Osteocyte (in vitro differentiated cells): ENCODE data around the gene CEP162. TPM values are rescaled to one million over a fixed set of nuclear protein-coding genes. Genes with fewer than 3 reads are reported as not detected.
"Not testable (repeated sequence)": the region's sequence is repeated elsewhere in the genome, so short reads cannot be mapped to it uniquely, and the experiment has no call there.

Experiments used
- DNase-seq: peaks from one replicate; pipeline ENCODE4 v3.0.0; 2021; ENCODE audit warnings: mixed read lengths; ENCODE audit not compliant: unreplicated experiment; ENCODE audit errors: extremely low spot score
- H3K27ac Mint-ChIP-seq: one replicate; pipeline ENCODE4 v1.8.0; 2021; ENCODE audit warnings: mild to moderate bottlenecking, mixed read lengths; ENCODE audit not compliant: unreplicated experiment
- H3K27me3 Mint-ChIP-seq: one replicate; pipeline ENCODE4 v1.8.0; 2021; ENCODE audit warnings: mixed read lengths; ENCODE audit not compliant: unreplicated experiment
- H3K36me3 Mint-ChIP-seq: one replicate; pipeline ENCODE4 v1.8.0; 2021; ENCODE audit warnings: mixed read lengths; ENCODE audit not compliant: unreplicated experiment
- H3K4me1 Mint-ChIP-seq: one replicate; pipeline ENCODE4 v1.8.0; 2021; ENCODE audit warnings: mixed read lengths; ENCODE audit not compliant: unreplicated experiment
- H3K4me3 Mint-ChIP-seq: one replicate; pipeline ENCODE4 v1.8.0; 2021; ENCODE audit warnings: mild to moderate bottlenecking, moderate library complexity, mixed read lengths; ENCODE audit not compliant: unreplicated experiment
- H3K9me3 Mint-ChIP-seq: one replicate; pipeline ENCODE4 v1.8.0; 2021; ENCODE audit warnings: mixed read lengths; ENCODE audit not compliant: unreplicated experiment
- total RNA-seq: library from RNA; stranded (reverse); gene quantifications from 2 replicates; pipeline ENCODE4 v1.2.1, GENCODE V29; 2021
- TF ChIP-seq, protein P1 (sequence below): fragments of 200-600 bp; sonication (generic); IDR thresholded peaks from 2 replicates; pipeline ENCODE4 v1.5.0; 2021; ENCODE audit warnings: antibody characterized with exemption, mild to moderate bottlenecking, moderate library complexity

The CEP162 gene
- total RNA-seq, 1 donor from 2014 or later: 10.1 TPM

DNA sequence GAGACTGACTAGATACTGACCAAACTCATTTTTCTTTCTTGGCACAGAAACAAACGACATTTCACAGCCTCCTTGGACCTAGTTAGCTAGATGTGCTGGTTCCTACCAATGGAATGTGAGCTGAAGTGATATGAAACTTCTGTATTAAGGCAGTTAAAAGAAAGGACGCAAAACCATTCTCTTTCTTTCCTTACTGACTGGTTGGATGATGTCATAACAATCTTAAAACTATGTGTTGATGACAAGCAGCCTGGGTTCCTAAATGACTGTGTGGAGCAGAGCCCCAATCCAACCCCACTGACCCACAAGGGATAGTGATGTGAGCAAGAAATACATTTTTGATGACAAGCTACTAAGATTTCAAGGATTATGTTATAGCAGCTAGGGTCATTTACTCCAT, 35.6 kb downstream of the CEP162 start:
- no peak overlapping the region for H3K27ac Mint-ChIP-seq
- H3K9me3 Mint-ChIP-seq: no peaks in the 10 kb centered on the region
- H3K4me1 Mint-ChIP-seq: peaks cover 14% of the 10 kb centered on the region
- H3K36me3 Mint-ChIP-seq: peaks cover 39% of the 10 kb centered on the region
- no peaks in the 10 kb centered on the region for H3K27me3 Mint-ChIP-seq
- TF ChIP-seq, protein P1, sequence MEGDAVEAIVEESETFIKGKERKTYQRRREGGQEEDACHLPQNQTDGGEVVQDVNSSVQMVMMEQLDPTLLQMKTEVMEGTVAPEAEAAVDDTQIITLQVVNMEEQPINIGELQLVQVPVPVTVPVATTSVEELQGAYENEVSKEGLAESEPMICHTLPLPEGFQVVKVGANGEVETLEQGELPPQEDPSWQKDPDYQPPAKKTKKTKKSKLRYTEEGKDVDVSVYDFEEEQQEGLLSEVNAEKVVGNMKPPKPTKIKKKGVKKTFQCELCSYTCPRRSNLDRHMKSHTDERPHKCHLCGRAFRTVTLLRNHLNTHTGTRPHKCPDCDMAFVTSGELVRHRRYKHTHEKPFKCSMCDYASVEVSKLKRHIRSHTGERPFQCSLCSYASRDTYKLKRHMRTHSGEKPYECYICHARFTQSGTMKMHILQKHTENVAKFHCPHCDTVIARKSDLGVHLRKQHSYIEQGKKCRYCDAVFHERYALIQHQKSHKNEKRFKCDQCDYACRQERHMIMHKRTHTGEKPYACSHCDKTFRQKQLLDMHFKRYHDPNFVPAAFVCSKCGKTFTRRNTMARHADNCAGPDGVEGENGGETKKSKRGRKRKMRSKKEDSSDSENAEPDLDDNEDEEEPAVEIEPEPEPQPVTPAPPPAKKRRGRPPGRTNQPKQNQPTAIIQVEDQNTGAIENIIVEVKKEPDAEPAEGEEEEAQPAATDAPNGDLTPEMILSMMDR: no peak
- H3K4me3 Mint-ChIP-seq: no peak overlapping the region
- DNase-seq: no peak

DNA sequence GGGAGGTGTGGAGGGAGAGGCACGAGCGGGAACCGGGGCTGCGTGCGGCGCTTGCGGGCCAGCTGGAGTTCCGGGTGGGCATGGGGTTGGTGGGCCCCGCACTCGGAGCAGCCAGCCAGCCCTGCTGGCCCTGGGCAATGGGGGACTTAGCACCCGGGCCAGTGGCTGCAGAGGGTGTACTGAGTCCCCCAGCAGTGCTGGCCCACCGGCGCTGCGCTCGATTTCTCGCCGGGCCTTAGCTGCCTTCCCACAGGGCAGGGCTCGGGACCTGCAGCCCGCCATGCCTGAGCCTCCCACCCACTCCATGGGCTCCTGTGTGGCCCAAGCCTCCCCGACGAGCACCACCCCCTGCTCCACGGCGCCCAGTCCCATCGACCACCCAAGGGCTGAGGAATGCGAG, 38.1 kb downstream of the CEP162 start:
- not testable (repeated sequence) for H3K4me3 Mint-ChIP-seq, H3K27me3 Mint-ChIP-seq, H3K9me3 Mint-ChIP-seq, H3K27ac Mint-ChIP-seq, DNase-seq
- Mint-ChIP-seq H3K36me3 (peaks cover 26% of the 10 kb centered on the region), H3K4me1 (peaks cover 14% of the 10 kb centered on the region)

DNA sequence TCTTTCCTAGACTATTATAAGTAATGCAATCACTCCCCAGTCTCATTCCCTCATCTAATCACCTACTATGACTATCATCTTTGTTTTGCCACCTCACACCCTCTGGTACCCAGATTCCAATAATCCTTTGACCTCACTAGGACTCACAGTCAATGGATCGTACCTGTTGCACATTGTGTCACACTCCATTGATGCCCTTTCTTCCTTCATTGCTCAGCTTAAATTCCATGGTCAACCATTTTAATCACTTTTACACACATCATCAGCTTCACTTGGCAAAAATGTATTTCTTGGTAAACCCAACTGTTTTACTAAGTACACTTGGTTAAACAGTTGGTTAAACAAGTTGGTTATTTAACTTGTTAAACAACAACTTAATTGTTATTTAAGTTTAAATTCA, 44.0 kb downstream of the CEP162 start:
- Mint-ChIP-seq H3K4me3 (no peak overlapping the region), H3K36me3 (peaks cover 12% of the 10 kb centered on the region), H3K27ac (no peak overlapping the region), H3K9me3 (no peaks in the 10 kb centered on the region), H3K4me1 (no peaks in the 10 kb centered on the region), H3K27me3 (no peaks in the 10 kb centered on the region)
- TF ChIP-seq, protein P1: no peak
- no peak for DNase-seq

DNA sequence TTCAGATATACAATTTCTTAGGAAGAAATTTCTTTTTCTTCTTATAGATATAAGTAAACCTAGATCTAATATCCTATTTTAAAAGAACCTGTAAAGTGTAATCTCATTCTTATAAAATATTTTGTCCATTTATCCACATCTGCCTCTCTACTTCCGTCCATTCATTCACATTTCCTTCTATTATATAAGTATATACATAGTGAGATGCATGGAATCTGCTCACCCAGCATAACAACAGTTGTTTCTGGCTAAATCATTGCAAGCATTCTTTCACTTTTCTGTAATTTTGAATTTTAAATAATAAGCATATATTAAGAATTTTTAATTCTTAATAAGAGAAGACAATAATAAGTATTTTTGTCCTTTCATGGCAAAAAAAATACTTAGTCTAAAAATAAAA, 45.4 kb downstream of the CEP162 start:
- no peaks in the 10 kb centered on the region for H3K9me3 Mint-ChIP-seq
- no peak overlapping the region for H3K4me3 Mint-ChIP-seq
- no peaks in the 10 kb centered on the region for H3K4me1 Mint-ChIP-seq
- DNase-seq: no peak
- H3K27ac Mint-ChIP-seq: no peak overlapping the region
- no peaks in the 10 kb centered on the region for H3K27me3 Mint-ChIP-seq
- TF ChIP-seq, protein P1: no peak
- peaks cover 11% of the 10 kb centered on the region for H3K36me3 Mint-ChIP-seq

DNA sequence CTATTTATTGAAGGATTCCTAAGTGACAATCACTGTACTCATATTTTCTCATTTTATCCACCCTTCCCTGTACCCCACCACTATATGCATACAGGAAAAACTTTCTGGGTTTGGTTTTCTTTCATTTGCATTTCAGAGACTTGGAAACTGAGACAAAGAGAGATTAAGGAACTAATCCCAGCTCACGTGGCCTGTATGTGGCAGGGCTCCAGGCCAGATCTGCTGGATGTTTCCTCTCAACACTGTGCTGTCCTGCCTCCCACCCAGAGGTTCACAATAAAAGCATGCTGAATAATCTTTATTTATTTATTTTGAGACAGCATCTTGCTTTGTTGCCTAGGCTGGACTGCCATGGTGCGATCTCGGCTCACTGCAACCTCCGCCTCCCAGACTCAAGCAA, 50.2 kb downstream of the CEP162 start:
- Mint-ChIP-seq H3K27ac (no peak overlapping the region), H3K36me3 (peaks cover 22% of the 10 kb centered on the region), H3K9me3 (no peaks in the 10 kb centered on the region), H3K4me3 (no peak overlapping the region), H3K27me3 (no peaks in the 10 kb centered on the region), H3K4me1 (no peaks in the 10 kb centered on the region)
- DNase-seq: no peak
- TF ChIP-seq, protein P1: no peak

DNA sequence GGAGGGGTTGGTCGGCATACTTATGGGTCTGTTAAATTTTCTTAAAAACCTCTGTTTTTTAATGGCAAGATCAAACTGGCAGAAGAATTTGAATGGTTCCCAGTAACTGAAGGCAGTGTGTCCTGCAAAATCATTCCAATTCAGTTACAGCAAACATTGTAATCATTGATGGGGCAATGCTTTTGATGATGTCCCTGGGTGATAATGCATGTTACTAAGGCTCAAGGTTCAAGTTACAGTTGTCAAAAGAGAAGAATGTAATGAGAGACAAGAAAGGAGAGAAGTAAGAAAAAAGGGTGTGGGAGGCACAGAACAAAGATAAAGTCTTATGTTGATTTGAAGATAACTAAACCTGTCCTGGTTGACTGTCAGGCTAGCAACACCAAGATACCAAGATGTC, 54.9 kb downstream of the CEP162 start:
- TF ChIP-seq, protein P1: no peak
- H3K4me1 Mint-ChIP-seq: no peaks in the 10 kb centered on the region
- H3K9me3 Mint-ChIP-seq: no peaks in the 10 kb centered on the region
- H3K4me3 Mint-ChIP-seq: no peak overlapping the region
- H3K36me3 Mint-ChIP-seq: peaks cover 17% of the 10 kb centered on the region
- DNase-seq: no peak
- H3K27me3 Mint-ChIP-seq: no peaks in the 10 kb centered on the region
- H3K27ac Mint-ChIP-seq: no peak overlapping the region
